ENCODE results near the gene SST. TPM values are rescaled to one million over a fixed set of nuclear protein-coding genes. Genes with fewer than 3 reads are reported as not detected.

Gene SST
- total and polyA plus RNA-seq, 10 of the 15 experiments (the other 5 are each of a cell fraction or from before 2014, with no cell fraction given), result 0.35 to 0.38 TPM; not detected in 8

GRCh38 chr3:187708696-187709095 is 38.5 kb upstream of the SST start:
- intact Hi-C loops (cut with micrococcal nuclease; ENCODE audit: unreplicated experiment), result no loop called here
- H3K36me3 ChIP-seq (ENCODE audit: control insufficient read depth in 2 of 2, insufficient read depth in 2 of 2, low read length in 1 of 2), result no peaks in the 10 kb centered on the region
- no peak overlapping the region for H3K4me3 ChIP-seq
- TF ChIP-seq EED (IDR thresholded peaks at IDR 0.05; ENCODE audit: low read depth) (no peak), SREBF2 (IDR thresholded peaks at IDR 0.05; ENCODE audit: low read length) (no peak), RELA (IDR thresholded peaks at IDR 0.05; ENCODE audit: borderline replicate concordance, partially characterized antibody) (no peak), HCFC1 (IDR thresholded peaks at IDR 0.05; ENCODE audit: low read length) (no peak), ZNF687 (IDR thresholded peaks at IDR 0.05) (no peak), CHD4 (IDR thresholded peaks at IDR 0.05) (no peak), EP300 (IDR thresholded peaks at IDR 0.05; ENCODE audit: borderline replicate concordance in 1 of 2, control insufficient read depth in 1 of 2, low read depth in 2 of 2, low read length in 2 of 2) (no peak), ZSCAN29 (IDR thresholded peaks at IDR 0.05) (no peak), STAT3 (IDR thresholded peaks at IDR 0.05; ENCODE audit: low read depth, low read length) (no peak), NFIC (IDR thresholded peaks at IDR 0.05; ENCODE audit: low read depth, low read length) (no peak), PML (IDR thresholded peaks at IDR 0.05; ENCODE audit: low read length) (no peak), MXI1 (IDR thresholded peaks at IDR 0.05; ENCODE audit: low read depth, low read length) (no peak), RCOR1 (conservative IDR thresholded peaks at IDR 0.05; ENCODE audit: low read depth, low read length) (no peak)
- H3K27ac ChIP-seq (ENCODE audit: control insufficient read depth, insufficient read depth), result no peak overlapping the region
- no peaks in the 10 kb centered on the region for H4K20me1 ChIP-seq (ENCODE audit: control insufficient read depth, insufficient read depth)
- H3K4me2 ChIP-seq (ENCODE audit: control insufficient read depth, insufficient read depth), result no peak overlapping the region
- H3K9me3 ChIP-seq (replicated peaks; ENCODE audit: control insufficient read depth, insufficient read depth, low read length), result no peaks in the 10 kb centered on the region
- H2AFZ ChIP-seq (ENCODE audit: control insufficient read depth, low read depth, low read length), result no peak overlapping the region
- ChIA-PET SMC1A (ENCODE audit: uncharacterized antibody, unreplicated experiment) (interaction anchor here (1.0 to 1.2 kb wide), 2 partner anchors 11 to 29 kb away, joined by 3 to 6 read pairs; no protein-coding TSS in a partner anchor), POLR2A (interaction anchor here (0.6 kb wide), 1 partner anchor 935 kb away, joined by 3 read pairs; no protein-coding TSS in a partner anchor), CTCF (interaction anchor here (0.7 to 1.4 kb wide), 4 partner anchors 29 to 1246 kb away, joined by 3 to 4 read pairs (median 3); no protein-coding TSS in a partner anchor), RAD21 (ENCODE audit: unreplicated experiment) (no interaction called here)
- H3K27me3 ChIP-seq (replicated peaks in 1 of 2; ENCODE audit: control insufficient read depth in 2 of 2, insufficient read depth in 2 of 2, low read length in 1 of 2), result 0 out of 4 replicates have a peak, but pooled peaks cover 0 to 2% of the 10 kb centered on the region in 2 experiments
- H3K79me2 ChIP-seq (ENCODE audit: control insufficient read depth, insufficient read depth, low read length), result no peaks in the 10 kb centered on the region
- FAIRE-seq (no peak), ATAC-seq (no peak), DNase-seq (ENCODE audit: low read depth, low spot score) (no peak)
- no peaks in the 10 kb centered on the region for H3K4me1 ChIP-seq (ENCODE audit: control insufficient read depth, insufficient read depth, low read length)
- in situ Hi-C loops (cut with MboI), result no loop called here
- BruUV-seq (replicated peaks), result no TSS peak
- H3K9ac ChIP-seq (ENCODE audit: control insufficient read depth, insufficient read depth, low read length), result no peak overlapping the region

All from GM12878 (cell line).